ENCODE data around the gene BMP5. TPM values are rescaled to one million over a fixed set of nuclear protein-coding genes. Genes with fewer than 3 reads are reported as not detected.

Gene BMP5
- 5.6 and 12.4 TPM in 2 replicates for total RNA-seq (ENCODE audit: low replicate concordance)
- long read RNA-seq, transcript BMP5-201 (7 exons, 3,952 nt), result major isoform, 21 of 35 reads
- long read RNA-seq, partial matches to known transcripts, result 8 of 35 reads
- long read RNA-seq, other reads (novel, unspliced or antisense), result 6 of 35 reads

- no peak for DNase-seq (ENCODE audit: extremely low spot score, unreplicated experiment)
- Mint-ChIP-seq H3K4me3 (peak within 1 kb of the TSS; percentile 91), H3K27me3 (no peaks in the 10 kb centered on the region), H3K4me1 (ENCODE audit: unreplicated experiment) (peaks cover 19% of the 10 kb centered on the region), H3K9me3 (no peaks in the 10 kb centered on the region), H3K27ac (peak within 1 kb of the TSS; percentile 42), H3K36me3 (no peaks in the 10 kb centered on the region)
- no peak for TF ChIP-seq CTCF (conservative IDR thresholded peaks at IDR 0.05)
These were observed at the start of gene BMP5 for GRCh38 chr6:55875400-55875799. Gene BMP5 (minus strand): TSS chr6:55875590. CDS start chr6:55874865, 725 bp downstream.

GRCh38 chr6:55922406-55922805, 47.0 kb upstream of the BMP5 start:
- TF ChIP-seq CTCF (conservative IDR thresholded peaks at IDR 0.05), result no peak
- H3K9me3 Mint-ChIP-seq, result peaks cover 14% of the 10 kb centered on the region
- peaks cover 6% of the 10 kb centered on the region for H3K4me1 Mint-ChIP-seq (ENCODE audit: unreplicated experiment)
- no peaks in the 10 kb centered on the region for H3K27me3 Mint-ChIP-seq
- no peaks in the 10 kb centered on the region for H3K36me3 Mint-ChIP-seq
- H3K4me3 Mint-ChIP-seq, result no peak overlapping the region
- H3K27ac Mint-ChIP-seq, result no peak overlapping the region
- no peak for DNase-seq (ENCODE audit: extremely low spot score, unreplicated experiment)

GRCh38 chr6:55919716-55920308, 44.4 kb upstream of the BMP5 start:
- H3K27me3 Mint-ChIP-seq, result no peaks in the 10 kb centered on the region
- H3K27ac Mint-ChIP-seq, result no peak overlapping the region
- peaks cover 7% of the 10 kb centered on the region for H3K9me3 Mint-ChIP-seq
- TF ChIP-seq CTCF (conservative IDR thresholded peaks at IDR 0.05), result no peak
- H3K4me1 Mint-ChIP-seq (ENCODE audit: unreplicated experiment), result peaks cover 8% of the 10 kb centered on the region
- DNase-seq (ENCODE audit: extremely low spot score, unreplicated experiment), result no peak
- no peaks in the 10 kb centered on the region for H3K36me3 Mint-ChIP-seq
- H3K4me3 Mint-ChIP-seq, result no peak overlapping the region

- H3K4me3 Mint-ChIP-seq, result no peak overlapping the region
- no peak for DNase-seq (ENCODE audit: extremely low spot score, unreplicated experiment)
- H3K27me3 Mint-ChIP-seq, result no peaks in the 10 kb centered on the region
- peaks cover 11% of the 10 kb centered on the region for H3K4me1 Mint-ChIP-seq (ENCODE audit: unreplicated experiment)
- TF ChIP-seq CTCF (conservative IDR thresholded peaks at IDR 0.05), result no peak
- H3K36me3 Mint-ChIP-seq, result no peaks in the 10 kb centered on the region
- no peak overlapping the region for H3K27ac Mint-ChIP-seq
- H3K9me3 Mint-ChIP-seq, result peaks cover 7% of the 10 kb centered on the region
These were observed 43.2 kb upstream of the BMP5 start for GRCh38 chr6:55918639-55919038.

- Mint-ChIP-seq H3K27ac (no peak overlapping the region), H3K4me3 (no peak overlapping the region), H3K27me3 (no peaks in the 10 kb centered on the region), H3K4me1 (ENCODE audit: unreplicated experiment) (peaks cover 13% of the 10 kb centered on the region), H3K36me3 (no peaks in the 10 kb centered on the region), H3K9me3 (peaks cover 7% of the 10 kb centered on the region)
- no peak for TF ChIP-seq CTCF (conservative IDR thresholded peaks at IDR 0.05)
- no peak for DNase-seq (ENCODE audit: extremely low spot score, unreplicated experiment)
These were observed 42.5 kb upstream of the BMP5 start for GRCh38 chr6:55917751-55918415.

Data from type B pancreatic cell (in vitro differentiated cells).